Prostate gland (tissue), 2 donors: ENCODE results near the gene FUBP3.

Experiments used
- CTCF ChIP-seq, 4 experiments: fragments of 200-600 bp in 2 of 4; fragments of 450-650 bp in 2 of 4; sonication (generic) in 2 of 4; IDR thresholded peaks; 1 replicate in 3 of 4; 2 replicates in 1 of 4; pipeline ENCODE4 v1.5.1; 2016 to 2019; ENCODE audit warnings: antibody characterized with exemption in 4 of 4, mild to moderate bottlenecking in 2 of 4, moderate library complexity in 2 of 4
- POLR2A ChIP-seq: fragments of 450-650 bp; IDR thresholded peaks from one replicate; pipeline ENCODE4 v1.6.1; 2016; ENCODE audit warnings: antibody characterized with exemption, mild to moderate bottlenecking
- POLR2AphosphoS5 ChIP-seq: sonication (generic); formaldehyde crosslinking; IDR thresholded peaks from one replicate; pipeline ENCODE4 v1.6.1; 2017; ENCODE audit warnings: antibody characterized with exemption

- TF ChIP-seq CTCF (IDR thresholded peaks at IDR 0.05) (no peak), POLR2AphosphoS5 (no peak), POLR2A (no peak)
These were observed 53.5 kb downstream of the FUBP3 start for GRCh38 chr9:130632841-130633240.
